GM12874 (cell line): ENCODE results near the gene MLST8.

Experiments
- TF ChIP-seq, protein P1 (sequence below): IDR thresholded peaks from 2 replicates; pipeline ENCODE4 v1.5.1; 2011; ENCODE audit warnings: low read depth, mild to moderate bottlenecking, control low read depth, low read length, moderate library complexity; ENCODE audit not compliant: insufficient read depth

MLST8 gene

GRCh38 chr16:2223942-2224486 lies 18.8 kb downstream of the MLST8 start:
- TF ChIP-seq, protein P1, sequence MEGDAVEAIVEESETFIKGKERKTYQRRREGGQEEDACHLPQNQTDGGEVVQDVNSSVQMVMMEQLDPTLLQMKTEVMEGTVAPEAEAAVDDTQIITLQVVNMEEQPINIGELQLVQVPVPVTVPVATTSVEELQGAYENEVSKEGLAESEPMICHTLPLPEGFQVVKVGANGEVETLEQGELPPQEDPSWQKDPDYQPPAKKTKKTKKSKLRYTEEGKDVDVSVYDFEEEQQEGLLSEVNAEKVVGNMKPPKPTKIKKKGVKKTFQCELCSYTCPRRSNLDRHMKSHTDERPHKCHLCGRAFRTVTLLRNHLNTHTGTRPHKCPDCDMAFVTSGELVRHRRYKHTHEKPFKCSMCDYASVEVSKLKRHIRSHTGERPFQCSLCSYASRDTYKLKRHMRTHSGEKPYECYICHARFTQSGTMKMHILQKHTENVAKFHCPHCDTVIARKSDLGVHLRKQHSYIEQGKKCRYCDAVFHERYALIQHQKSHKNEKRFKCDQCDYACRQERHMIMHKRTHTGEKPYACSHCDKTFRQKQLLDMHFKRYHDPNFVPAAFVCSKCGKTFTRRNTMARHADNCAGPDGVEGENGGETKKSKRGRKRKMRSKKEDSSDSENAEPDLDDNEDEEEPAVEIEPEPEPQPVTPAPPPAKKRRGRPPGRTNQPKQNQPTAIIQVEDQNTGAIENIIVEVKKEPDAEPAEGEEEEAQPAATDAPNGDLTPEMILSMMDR = no peak

DNA sequence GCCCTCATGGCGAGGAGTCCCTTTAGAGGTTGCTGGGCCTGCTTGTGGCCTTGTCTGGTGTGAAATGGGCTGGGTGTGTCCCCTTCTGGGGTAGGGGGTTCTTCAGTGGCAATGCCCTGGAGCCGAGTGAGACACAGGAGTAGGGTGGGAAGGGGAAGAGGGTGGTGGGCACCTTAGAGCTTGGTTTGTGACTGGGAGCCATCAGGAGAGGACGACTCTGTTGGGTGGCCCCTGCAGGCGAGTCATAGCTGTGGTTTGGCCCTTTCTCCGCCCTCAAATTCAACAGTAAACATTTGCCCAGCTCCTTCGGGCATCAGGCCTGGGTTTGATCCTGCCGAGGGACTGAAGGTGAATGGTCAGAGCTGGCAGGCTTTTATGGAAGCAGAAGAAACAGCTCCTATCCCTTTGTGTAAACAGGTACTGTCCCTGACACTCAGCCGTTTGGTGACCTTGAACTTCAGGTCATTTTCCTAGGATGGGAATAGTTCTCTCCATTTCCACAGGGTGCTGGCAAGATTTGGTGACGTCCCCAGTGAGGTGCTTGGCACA lies 21.1 kb downstream of the MLST8 start:
- TF ChIP-seq, protein P1 = no peak

DNA sequence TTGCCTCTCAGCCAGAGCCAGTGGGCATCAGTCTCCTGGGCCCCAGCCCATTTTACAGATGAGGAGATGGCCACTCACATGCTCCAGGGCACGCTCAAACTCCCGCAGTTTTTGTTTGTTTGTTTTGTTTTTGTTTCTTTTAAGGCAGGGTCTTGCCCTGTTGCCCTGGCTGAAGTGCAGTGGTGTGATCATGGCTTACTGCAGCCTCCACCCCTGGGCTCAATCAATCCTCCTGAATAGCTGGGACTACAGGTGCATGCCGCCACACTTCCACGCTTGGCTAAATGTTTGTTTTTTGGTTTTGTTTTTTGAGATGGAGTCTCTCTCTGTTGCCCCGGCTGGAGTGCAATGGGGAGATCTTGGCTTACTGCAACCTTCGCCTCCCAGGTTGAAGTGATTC lies 21.7 kb downstream of the MLST8 start:
- TF ChIP-seq, protein P1 = no peak

DNA sequence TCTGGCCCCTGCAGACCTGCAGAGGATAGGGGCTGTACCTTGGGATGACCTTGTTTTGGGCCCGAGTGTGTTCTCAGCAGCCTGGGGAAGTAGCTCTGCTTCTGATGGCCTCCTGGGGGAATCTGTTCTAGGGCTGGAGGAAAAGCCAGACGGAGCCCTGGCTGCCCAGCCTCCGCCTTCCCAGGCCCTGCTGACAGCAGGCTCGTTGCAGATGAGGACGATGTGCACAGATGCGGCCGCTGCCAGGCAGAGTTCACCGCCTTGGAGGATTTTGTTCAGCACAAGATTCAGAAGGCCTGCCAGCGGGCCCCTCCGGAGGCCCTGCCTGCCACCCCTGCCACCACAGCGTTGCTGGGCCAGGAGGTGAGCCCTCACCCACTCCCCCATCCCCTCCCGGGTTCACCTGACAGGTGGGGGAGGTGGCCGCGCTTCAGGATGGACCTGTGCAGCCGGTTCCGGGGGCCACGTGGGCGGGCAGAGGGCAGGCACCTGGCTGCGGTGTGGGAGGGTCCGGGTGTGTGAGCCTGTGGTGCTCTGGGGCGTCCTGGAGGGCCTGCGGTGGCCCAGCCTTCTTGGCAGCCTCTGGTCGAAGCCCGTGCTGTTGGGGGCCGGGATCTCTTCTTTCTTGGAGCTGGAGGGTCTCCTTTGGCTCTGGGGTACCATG lies 23.0 kb downstream of the MLST8 start:
- TF ChIP-seq, protein P1 = no peak

GRCh38 chr16:2229091-2229490 lies 23.8 kb downstream of the MLST8 start:
- TF ChIP-seq, protein P1 = no peak

- TF ChIP-seq, protein P1 = no peak
Observed at GRCh38 chr16:2229632-2230250, 24.5 kb downstream of the MLST8 start.

- TF ChIP-seq, protein P1 = no peak
Observed at GRCh38 chr16:2230376-2230775, 25.1 kb downstream of the MLST8 start.
